GM20431 (cell line): Measurements from ENCODE around the gene CRTC3.
"Not testable (repeated sequence)": the region's sequence is repeated elsewhere in the genome, so short reads cannot be mapped to it uniquely, and the experiment has no call there.

ENCODE experiments used
- in situ Hi-C: fragments of 300-500 bp; cut with MseI, MboI; formaldehyde crosslinking; loops from one replicate; pipeline ENCODE4 v1.15.0; 2020; ENCODE audit warnings: low sequenced_read_pairs; ENCODE audit not compliant: unreplicated experiment

Gene CRTC3

GRCh38 chr15:90686435-90687218 lies 156.9 kb downstream of the CRTC3 start:
- in situ Hi-C loops: no loop called here

DNA sequence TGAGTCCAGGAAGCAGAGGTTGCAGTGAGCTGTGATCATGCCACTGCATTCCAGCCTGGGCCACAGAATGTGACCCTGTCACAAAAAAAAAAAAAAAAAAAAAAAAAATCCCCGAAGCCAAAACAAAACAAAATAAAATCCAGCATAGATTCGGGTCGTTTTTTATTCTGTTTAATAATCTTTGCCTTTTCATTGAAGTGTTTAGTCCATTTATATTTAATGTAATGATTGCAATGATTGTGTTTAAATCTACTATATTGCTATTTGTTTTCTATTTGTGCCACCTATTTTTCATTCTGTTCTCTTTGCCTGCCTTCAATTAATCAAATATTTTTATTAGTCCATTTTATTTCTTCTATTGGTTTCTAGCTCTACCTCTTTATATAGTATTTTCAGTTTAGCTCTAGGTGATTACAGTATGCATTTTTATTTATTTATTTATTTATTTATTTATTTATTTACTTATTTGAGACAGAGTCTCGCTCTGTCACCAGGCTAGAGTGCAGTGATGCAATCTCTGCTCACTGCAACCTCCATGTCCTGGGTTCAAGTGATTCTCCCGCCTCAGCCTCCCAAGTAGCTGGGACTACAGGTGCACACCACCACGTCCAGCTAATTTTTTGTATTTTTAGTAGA lies 159.7 kb downstream of the CRTC3 start:
- in situ Hi-C loops: not testable (repeated sequence)

GRCh38 chr15:90690585-90690984 lies 160.9 kb downstream of the CRTC3 start:
- in situ Hi-C loops: loop anchor here (10.0 kb wide), 1 partner anchor 46 kb away; no protein-coding TSS in a partner anchor

GRCh38 chr15:90691369-90691768 lies 161.6 kb downstream of the CRTC3 start:
- in situ Hi-C loops: loop anchor here (10.0 kb wide), 1 partner anchor 47 kb away; no protein-coding TSS in a partner anchor

DNA sequence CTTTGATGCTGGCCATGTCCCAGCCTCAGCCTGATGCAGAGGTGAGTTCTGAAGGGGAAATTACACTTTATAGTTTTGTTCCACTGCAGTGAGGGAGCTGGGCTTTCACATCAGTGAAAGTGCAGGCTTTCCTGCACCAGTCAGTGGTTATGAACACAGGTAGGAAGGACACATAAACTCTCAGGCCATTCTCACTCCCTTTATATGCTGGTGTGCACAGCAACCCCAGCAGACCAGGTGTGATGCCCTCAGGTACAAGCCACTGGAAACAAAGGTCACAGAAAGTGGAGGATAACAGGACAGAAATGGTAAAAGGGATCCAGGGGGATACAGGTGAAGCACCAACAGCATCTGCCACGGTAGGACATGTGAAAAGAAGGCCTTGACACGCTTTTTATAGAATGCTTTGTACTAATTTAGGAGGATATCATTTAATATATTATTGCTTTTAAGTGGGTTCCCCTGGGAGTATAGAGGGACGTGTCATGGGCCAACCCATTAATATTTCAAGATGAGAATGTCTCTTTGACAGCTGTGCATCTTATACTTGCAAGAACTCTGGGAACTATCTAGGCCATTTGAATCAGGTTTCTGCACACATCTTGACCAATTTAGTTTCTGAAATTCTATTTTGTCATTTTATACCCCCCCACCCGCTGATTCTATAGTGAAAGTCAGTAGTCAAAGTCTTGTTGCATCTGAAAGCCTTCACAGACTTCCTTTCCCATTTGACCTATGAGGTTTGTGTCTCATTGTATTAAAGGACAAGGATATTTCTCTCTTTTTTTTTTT lies 162.5 kb downstream of the CRTC3 start:
- in situ Hi-C loops: loop anchor here (10.0 kb wide), 1 partner anchor 47 kb away; no protein-coding TSS in a partner anchor
